Limb (tissue), 2 donors: Measurements from ENCODE around the gene MINDY4.
"Not testable (repeated sequence)": the region's sequence is repeated elsewhere in the genome, so short reads cannot be mapped to it uniquely, and the experiment has no call there.

ENCODE experiments used
- DNase-seq, 2 donors: peaks; one replicate each; pipeline ENCODE4 v3.0.0-alpha.2; 2016; ENCODE audit errors: extremely low spot score in 2 of 2

The MINDY4 gene

GRCh38 chr7:30802812-30803211 lies 31.6 kb downstream of the MINDY4 start:
- DNase-seq = no peak

GRCh38 chr7:30804078-30804661 lies 33.0 kb downstream of the MINDY4 start:
- DNase-seq = no peak

- DNase-seq = no peak
Observed at GRCh38 chr7:30805081-30805691, 34.0 kb downstream of the MINDY4 start.

- DNase-seq = no peak
Observed at GRCh38 chr7:30805931-30806330, 34.7 kb downstream of the MINDY4 start.

GRCh38 chr7:30807477-30807876 lies 36.3 kb downstream of the MINDY4 start:
- not testable (repeated sequence) for DNase-seq

- not testable (repeated sequence) for DNase-seq
Observed at GRCh38 chr7:30807941-30808340, 36.7 kb downstream of the MINDY4 start.

GRCh38 chr7:30810986-30811385 lies 39.8 kb downstream of the MINDY4 start:
- no peak for DNase-seq

- no peak for DNase-seq
Observed at GRCh38 chr7:30812676-30813075, 41.5 kb downstream of the MINDY4 start.

- no peak for DNase-seq
Observed at GRCh38 chr7:30813466-30813865, 42.2 kb downstream of the MINDY4 start.

GRCh38 chr7:30814700-30815387 lies 43.6 kb downstream of the MINDY4 start:
- DNase-seq = no peak

GRCh38 chr7:30815388-30815854 lies 44.2 kb downstream of the MINDY4 start:
- no peak for DNase-seq

GRCh38 chr7:30815951-30816644 lies 44.9 kb downstream of the MINDY4 start:
- DNase-seq = no peak

GRCh38 chr7:30816645-30817370 lies 45.6 kb downstream of the MINDY4 start:
- DNase-seq = no peak

- no peak for DNase-seq
Observed at GRCh38 chr7:30817371-30817767, 46.2 kb downstream of the MINDY4 start.

GRCh38 chr7:30824821-30825720 lies 53.9 kb downstream of the MINDY4 start:
- no peak for DNase-seq

- DNase-seq = no peak
Observed at GRCh38 chr7:30826181-30826580, 55.0 kb downstream of the MINDY4 start.

GRCh38 chr7:30828591-30828990 lies 57.4 kb downstream of the MINDY4 start:
- no peak for DNase-seq

- DNase-seq = no peak
Observed at GRCh38 chr7:30829471-30829870, 58.3 kb downstream of the MINDY4 start.

- DNase-seq = no peak
Observed at GRCh38 chr7:30831227-30831626, 60.0 kb downstream of the MINDY4 start.

GRCh38 chr7:30831936-30832335 lies 60.7 kb downstream of the MINDY4 start:
- DNase-seq = no peak
